IPS-18a (cell line): ENCODE measurements around the gene PSMD6.

Source experiments
- H3K27ac ChIP-seq: one replicate; pipeline ENCODE4 v1.5.1; 2013; ENCODE audit warnings: low read length
- H3K27me3 ChIP-seq: one replicate; pipeline ENCODE4 v1.6.1; 2013; ENCODE audit warnings: mild to moderate bottlenecking, low read length; ENCODE audit not compliant: control insufficient read depth, insufficient read depth
- H3K36me3 ChIP-seq: one replicate; pipeline ENCODE4 v1.6.1; 2013; ENCODE audit warnings: low read depth, low read length; ENCODE audit not compliant: control insufficient read depth
- H3K4me1 ChIP-seq: one replicate; pipeline ENCODE4 v1.6.1; 2013; ENCODE audit warnings: low read depth, low read length; ENCODE audit not compliant: control insufficient read depth
- H3K4me3 ChIP-seq: one replicate; pipeline ENCODE4 v1.5.1; 2013; ENCODE audit warnings: low read length
- H3K9ac ChIP-seq: one replicate; pipeline ENCODE4 v1.6.1; 2013; ENCODE audit warnings: mild to moderate bottlenecking, low read length, moderate library complexity
- H3K9me3 ChIP-seq: one replicate; pipeline ENCODE4 v1.6.1; 2013; ENCODE audit warnings: low read depth, low read length; ENCODE audit not compliant: control insufficient read depth

PSMD6 gene

DNA sequence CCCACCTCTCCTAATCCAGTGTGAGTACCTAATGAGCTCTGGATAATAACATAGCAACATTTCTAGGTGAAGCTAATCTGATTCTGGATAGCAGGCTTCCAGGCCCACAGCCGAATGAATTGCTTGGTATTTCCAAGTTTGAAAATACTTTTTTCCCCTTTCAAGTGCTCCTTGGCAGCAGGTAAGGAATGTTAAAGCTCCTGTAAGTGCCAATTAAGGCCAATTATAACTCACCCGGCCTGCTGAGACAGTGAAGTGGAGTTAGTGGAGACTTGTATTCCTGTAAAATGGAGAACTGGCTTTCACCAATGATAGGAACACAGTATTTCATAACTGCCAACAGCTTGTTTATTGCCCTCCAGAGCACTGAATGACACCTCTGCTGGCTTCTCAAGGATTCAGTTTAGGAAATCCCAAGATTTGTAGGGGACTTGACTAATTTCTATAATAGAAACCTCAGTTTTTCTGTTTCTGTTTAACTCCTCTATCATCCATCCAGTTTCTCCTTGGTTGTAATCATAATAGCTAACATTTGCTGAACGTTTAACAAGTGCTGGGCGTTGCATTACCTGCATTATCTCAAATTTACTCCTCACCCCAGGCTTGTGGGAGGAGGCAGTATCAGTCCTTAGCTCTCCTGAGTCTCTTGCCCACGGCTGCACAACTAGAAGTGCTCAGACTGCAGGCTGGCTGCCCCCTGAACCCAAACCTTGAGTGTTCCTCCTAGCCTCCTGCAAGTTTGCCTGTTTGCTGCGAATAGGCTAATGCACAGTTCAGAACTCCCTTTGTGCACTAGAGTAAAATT lies 58.4 kb downstream of the PSMD6 start:
- peaks cover 52% of the 10 kb centered on the region for H3K4me1 ChIP-seq
- H3K36me3 ChIP-seq, result no peaks in the 10 kb centered on the region
- H3K27me3 ChIP-seq, result no peaks in the 10 kb centered on the region
- no peak overlapping the region for H3K27ac ChIP-seq
- no peak overlapping the region for H3K4me3 ChIP-seq
- H3K9ac ChIP-seq, result no peak overlapping the region
- H3K9me3 ChIP-seq, result no peaks in the 10 kb centered on the region

DNA sequence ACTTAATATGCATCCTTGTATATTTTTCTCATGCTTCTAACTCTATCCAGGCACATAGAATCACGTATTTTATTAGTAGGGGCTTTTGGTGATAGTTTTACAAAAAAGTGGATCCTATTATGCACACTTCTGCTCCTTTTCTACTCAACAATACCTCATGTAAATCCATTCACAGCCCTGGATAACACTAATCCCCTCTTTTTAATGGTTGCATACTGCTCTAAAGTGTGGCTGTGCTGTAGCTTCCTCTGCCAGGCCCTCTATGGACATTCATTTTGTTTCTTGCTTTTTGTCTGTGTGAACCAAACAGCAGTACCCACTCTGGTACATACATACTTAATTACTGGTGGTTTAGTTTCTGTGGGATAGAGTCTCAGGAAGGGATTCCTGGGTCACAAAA lies 59.8 kb downstream of the PSMD6 start:
- Histone ChIP-seq H3K36me3 (no peaks in the 10 kb centered on the region), H3K4me1 (peaks cover 39% of the 10 kb centered on the region), H3K27me3 (no peaks in the 10 kb centered on the region), H3K9me3 (no peaks in the 10 kb centered on the region), H3K4me3 (no peak overlapping the region), H3K9ac (no peak overlapping the region), H3K27ac (no peak overlapping the region)

DNA sequence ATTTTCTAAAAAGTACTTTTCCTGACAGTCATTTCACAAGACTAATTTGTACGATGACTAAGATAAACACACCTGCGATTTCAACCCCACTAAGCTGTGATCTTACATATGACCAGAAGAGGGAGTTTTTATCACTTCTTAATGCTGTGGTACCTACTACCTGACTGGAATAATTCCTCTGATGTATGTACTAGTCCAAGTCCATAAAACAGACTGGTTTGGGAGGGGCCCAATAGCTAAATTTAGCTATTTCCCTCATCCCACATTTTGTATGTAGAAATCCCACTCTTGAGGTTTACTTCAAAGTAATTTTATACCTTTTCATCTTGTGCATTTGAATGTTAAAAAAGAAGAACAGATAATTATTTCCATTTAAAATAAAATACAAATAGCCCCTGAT lies 61.4 kb downstream of the PSMD6 start:
- no peaks in the 10 kb centered on the region for H3K36me3 ChIP-seq
- H3K9me3 ChIP-seq, result no peaks in the 10 kb centered on the region
- no peaks in the 10 kb centered on the region for H3K27me3 ChIP-seq
- no peak overlapping the region for H3K4me3 ChIP-seq
- no peak overlapping the region for H3K27ac ChIP-seq
- peaks cover 26% of the 10 kb centered on the region for H3K4me1 ChIP-seq
- H3K9ac ChIP-seq, result no peak overlapping the region
